Liver (tissue), 9 donors: ENCODE results near the gene ARRDC1. TPM values are rescaled to one million over a fixed set of nuclear protein-coding genes. Genes with fewer than 3 reads are reported as not detected.

Experiments used
- DNase-seq: peaks from one replicate; pipeline ENCODE4 v3.0.0-alpha.2; 2017; ENCODE audit warnings: low spot score
- H3K27ac ChIP-seq, 2 donors: one replicate each; pipeline ENCODE4 v1.7.0; 2013; ENCODE audit warnings: inconsistent platforms in 2 of 2, low read length in 2 of 2, control low read depth in 1 of 2, low read depth in 1 of 2, mild to moderate bottlenecking in 1 of 2
- H3K27me3 ChIP-seq, 4 donors: one replicate each; pipeline versions ENCODE4 v1.6.1 to v1.7.0; 2013; ENCODE audit warnings: low read length in 3 of 4, inconsistent platforms in 1 of 4, mild to moderate bottlenecking in 1 of 4, moderate library complexity in 1 of 4; ENCODE audit not compliant: control insufficient read depth in 4 of 4, insufficient read depth in 4 of 4
- H3K36me3 ChIP-seq, 4 donors: one replicate each; pipeline versions ENCODE4 v1.6.1 to v1.7.0; 2013; ENCODE audit warnings: low read length in 3 of 4, mild to moderate bottlenecking in 3 of 4, low read depth in 1 of 4, moderate library complexity in 1 of 4; ENCODE audit not compliant: control insufficient read depth in 4 of 4, insufficient read depth in 3 of 4
- H3K4me1 ChIP-seq, 4 donors: one replicate each; pipeline versions ENCODE4 v1.6.1 to v1.7.0; 2013; ENCODE audit warnings: low read length in 3 of 4, mild to moderate bottlenecking in 3 of 4, moderate library complexity in 1 of 4; ENCODE audit not compliant: control insufficient read depth in 4 of 4, insufficient read depth in 4 of 4
- H3K4me3 ChIP-seq, 3 donors: one replicate each; pipeline versions ENCODE4 v1.6.1 to v1.7.0; 2013; ENCODE audit warnings: low read length in 3 of 3, control low read depth in 1 of 3, low read depth in 1 of 3, mild to moderate bottlenecking in 1 of 3
- H3K9ac ChIP-seq, 2 donors: one replicate each; pipeline ENCODE4 v1.7.0; 2013; ENCODE audit warnings: low read length in 2 of 2, mild to moderate bottlenecking in 2 of 2, moderate library complexity in 2 of 2, control low read depth in 1 of 2, low read depth in 1 of 2
- H3K9me3 ChIP-seq, 4 donors: one replicate each; pipeline versions ENCODE4 v1.6.1 to v1.7.0; 2013; ENCODE audit warnings: low read length in 3 of 4; ENCODE audit not compliant: control insufficient read depth in 4 of 4
- EGR1 ChIP-seq, 2 donors: IDR thresholded peaks; 2 replicates each; pipeline ENCODE4 v1.6.1; 2016 to 2018; ENCODE audit warnings: antibody characterized with exemption in 2 of 2, low read depth in 2 of 2
- FOXA1 ChIP-seq: IDR thresholded peaks from 2 replicates; pipeline ENCODE4 v1.6.1; 2016; ENCODE audit warnings: antibody characterized with exemption
- FOXA2 ChIP-seq: IDR thresholded peaks from 2 replicates; pipeline ENCODE4 v1.6.1; 2016; ENCODE audit warnings: antibody characterized with exemption
- GABPA ChIP-seq, 2 donors: IDR thresholded peaks in 1 of 2; conservative IDR thresholded peaks in 1 of 2; 2 replicates each; pipeline ENCODE4 v1.6.1; 2016; ENCODE audit warnings: antibody characterized with exemption in 2 of 2, mild to moderate bottlenecking in 1 of 2, moderate library complexity in 1 of 2
- HNF4G ChIP-seq: IDR thresholded peaks from 2 replicates; pipeline ENCODE4 v1.6.1; 2016; ENCODE audit warnings: antibody characterized with exemption
- JUND ChIP-seq, 2 donors: IDR thresholded peaks; 2 replicates each; pipeline ENCODE4 v1.6.1; 2016; ENCODE audit warnings: antibody characterized with exemption in 2 of 2
- NR2F2 ChIP-seq: IDR thresholded peaks from 2 replicates; pipeline ENCODE4 v1.6.1; 2016; ENCODE audit warnings: antibody characterized with exemption
- RAD21 ChIP-seq, 2 donors: IDR thresholded peaks; 2 replicates each; pipeline ENCODE4 v1.6.1; 2016; ENCODE audit warnings: antibody characterized with exemption in 2 of 2, mild to moderate bottlenecking in 2 of 2
- RXRA ChIP-seq, 2 donors: IDR thresholded peaks; 2 replicates each; pipeline ENCODE4 v1.6.1; 2017 to 2018; ENCODE audit warnings: antibody characterized with exemption in 2 of 2, mild to moderate bottlenecking in 1 of 2
- SP1 ChIP-seq: IDR thresholded peaks from 2 replicates; pipeline ENCODE4 v1.6.1; 2018; ENCODE audit warnings: antibody characterized with exemption, mild to moderate bottlenecking
- TAF1 ChIP-seq: conservative IDR thresholded peaks from 2 replicates; pipeline ENCODE4 v1.6.1; 2016; ENCODE audit warnings: antibody characterized with exemption, mild to moderate bottlenecking
- YY1 ChIP-seq: IDR thresholded peaks from 2 replicates; pipeline ENCODE4 v1.6.1; 2016; ENCODE audit warnings: antibody characterized with exemption, mild to moderate bottlenecking
- WGBS: extraction: QIAGEN DNeasy Blood & Tissue Kit; methylation state at CpG from one replicate; pipeline ENCODE4 v1.1.7; 2013; 5-methylcytosine and 5-hydroxymethylcytosine counted together
- polyA plus RNA-seq, 2 donors: library from polyadenylated mRNA; stranded (reverse) in 1 of 2; unstranded in 1 of 2; fragments of 200-250 nt in 1 of 2; fragments of >200 nt in 1 of 2; fragmentation: Nextera tagmentation in 1 of 2; extraction: Ambion mirVana in 1 of 2; gene quantifications; one replicate each; pipeline versions ENCODE4 v1.2.1 to v1.2.3, GENCODE V29; 2013 to 2015
- total RNA-seq, 2 donors: library from RNA; depleted of rRNA; stranded (reverse); fragments of >200 nt; gene quantifications; one replicate each; pipeline ENCODE4 v1.2.3, GENCODE V29; 2014
- TF ChIP-seq, protein P1 (sequence below): IDR thresholded peaks from 2 replicates; pipeline ENCODE4 v1.6.1; 2016; ENCODE audit warnings: antibody characterized with exemption
- TF ChIP-seq, protein P2 (sequence below): IDR thresholded peaks from 2 replicates; pipeline ENCODE4 v1.6.1; 2016; ENCODE audit warnings: antibody characterized with exemption
- TF ChIP-seq, protein P3 (sequence below): IDR thresholded peaks from 2 replicates; pipeline ENCODE4 v1.6.1; 2016; ENCODE audit warnings: antibody characterized with exemption
- donor health status: healthy.
- donor health status: healthy.
- donor health status: healthy.
- donor health status: healthy.
- donor health status: healthy.

ARRDC1 gene
- total and polyA plus RNA-seq, 4 donors = 9.8 to 31.6 (median 23.4) TPM

DNA sequence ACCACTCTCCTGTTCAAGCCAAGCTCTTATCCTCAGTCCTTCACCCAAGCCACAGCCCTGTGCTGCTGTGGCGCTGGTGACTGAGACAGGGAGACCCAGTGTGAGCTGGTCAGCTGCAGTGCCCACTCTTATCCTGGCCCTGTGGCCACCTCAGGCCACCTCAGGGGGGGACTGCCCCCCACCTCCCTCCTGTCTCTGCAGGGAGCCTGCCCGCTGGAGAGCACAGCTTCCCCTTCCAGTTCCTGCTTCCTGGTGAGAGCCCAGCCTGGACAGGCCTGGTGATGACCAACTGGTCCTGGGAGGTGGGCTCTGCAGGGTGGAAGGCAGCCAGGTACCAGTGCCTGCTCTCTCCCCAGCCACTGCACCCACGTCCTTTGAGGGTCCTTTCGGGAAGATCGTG, 7.8 kb downstream of the ARRDC1 start:
- Histone ChIP-seq H3K4me3 (no peak overlapping the region), H3K9ac (no peak overlapping the region), H3K9me3 (no peaks in the 10 kb centered on the region), H3K27me3 (no peaks in the 10 kb centered on the region), H3K27ac (no peak overlapping the region), H3K4me1 (peaks cover 13 to 52% (median 32%) of the 10 kb centered on the region in 4 donors), H3K36me3 (peaks cover 0 to 14% (median 11%) of the 10 kb centered on the region in 4 donors)
- 93% methylated on average over 5 of the region's 5 CpGs for WGBS
- no peak for DNase-seq
- TF ChIP-seq HNF4G (no peak), FOXA1 (no peak)
- TF ChIP-seq, protein P1, sequence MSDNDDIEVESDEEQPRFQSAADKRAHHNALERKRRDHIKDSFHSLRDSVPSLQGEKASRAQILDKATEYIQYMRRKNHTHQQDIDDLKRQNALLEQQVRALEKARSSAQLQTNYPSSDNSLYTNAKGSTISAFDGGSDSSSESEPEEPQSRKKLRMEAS = no peak

DNA sequence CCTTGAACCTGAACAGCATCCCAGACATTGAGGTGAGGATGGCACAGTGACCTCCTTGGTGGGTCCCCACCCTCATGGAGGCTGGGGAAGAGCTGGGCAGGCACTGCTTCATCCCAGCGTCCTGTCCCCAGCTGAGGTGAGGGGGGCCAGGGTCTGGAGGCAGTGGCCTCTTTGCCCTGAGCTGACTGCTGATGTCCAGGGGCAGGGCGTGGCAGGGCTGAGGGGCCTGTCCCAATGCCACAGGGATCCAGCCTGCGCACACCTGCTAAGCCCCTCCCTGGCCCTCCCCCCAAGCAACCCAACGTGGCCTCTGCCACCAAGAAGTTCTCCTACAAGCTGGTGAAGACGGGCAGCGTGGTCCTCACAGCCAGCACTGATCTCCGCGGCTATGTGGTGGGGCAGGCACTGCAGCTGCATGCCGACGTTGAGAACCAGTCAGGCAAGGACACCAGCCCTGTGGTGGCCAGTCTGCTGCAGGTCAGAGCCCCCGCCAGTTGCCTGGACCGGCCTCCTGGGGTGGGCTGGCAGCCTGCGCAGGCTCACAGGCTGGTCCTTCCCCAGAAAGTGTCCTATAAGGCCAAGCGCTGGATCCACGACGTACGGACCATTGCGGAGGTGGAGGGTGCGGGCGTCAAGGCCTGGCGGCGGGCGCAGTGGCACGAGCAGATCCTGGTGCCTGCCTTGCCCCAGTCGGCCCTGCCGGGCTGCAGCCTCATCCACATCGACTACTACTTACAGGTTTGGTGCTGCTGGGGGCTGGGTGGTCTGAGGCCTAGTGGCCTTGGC, 8.4 kb downstream of the ARRDC1 start:
- no peak overlapping the region for H3K27ac ChIP-seq
- peaks cover 0 to 14% (median 11%) of the 10 kb centered on the region in 4 donors for H3K36me3 ChIP-seq
- H3K4me3 ChIP-seq = no peak overlapping the region
- no peak for TF ChIP-seq YY1
- TF ChIP-seq SP1 = no peak
- TF ChIP-seq, protein P2, sequence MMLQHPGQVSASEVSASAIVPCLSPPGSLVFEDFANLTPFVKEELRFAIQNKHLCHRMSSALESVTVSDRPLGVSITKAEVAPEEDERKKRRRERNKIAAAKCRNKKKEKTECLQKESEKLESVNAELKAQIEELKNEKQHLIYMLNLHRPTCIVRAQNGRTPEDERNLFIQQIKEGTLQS = no peak
- TF ChIP-seq TAF1 = no peak
- no peak for TF ChIP-seq RXRA (IDR thresholded peaks at IDR 0.05)
- TF ChIP-seq, protein P3, sequence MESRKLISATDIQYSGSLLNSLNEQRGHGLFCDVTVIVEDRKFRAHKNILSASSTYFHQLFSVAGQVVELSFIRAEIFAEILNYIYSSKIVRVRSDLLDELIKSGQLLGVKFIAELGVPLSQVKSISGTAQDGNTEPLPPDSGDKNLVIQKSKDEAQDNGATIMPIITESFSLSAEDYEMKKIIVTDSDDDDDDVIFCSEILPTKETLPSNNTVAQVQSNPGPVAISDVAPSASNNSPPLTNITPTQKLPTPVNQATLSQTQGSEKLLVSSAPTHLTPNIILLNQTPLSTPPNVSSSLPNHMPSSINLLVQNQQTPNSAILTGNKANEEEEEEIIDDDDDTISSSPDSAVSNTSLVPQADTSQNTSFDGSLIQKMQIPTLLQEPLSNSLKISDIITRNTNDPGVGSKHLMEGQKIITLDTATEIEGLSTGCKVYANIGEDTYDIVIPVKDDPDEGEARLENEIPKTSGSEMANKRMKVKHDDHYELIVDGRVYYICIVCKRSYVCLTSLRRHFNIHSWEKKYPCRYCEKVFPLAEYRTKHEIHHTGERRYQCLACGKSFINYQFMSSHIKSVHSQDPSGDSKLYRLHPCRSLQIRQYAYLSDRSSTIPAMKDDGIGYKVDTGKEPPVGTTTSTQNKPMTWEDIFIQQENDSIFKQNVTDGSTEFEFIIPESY = no peak
- TF ChIP-seq GABPA (IDR thresholded peaks at IDR 0.05 in 1 of 2, conservative IDR thresholded peaks at IDR 0.05 in 1 of 2) = no peak
- TF ChIP-seq EGR1 (IDR thresholded peaks at IDR 0.05; ENCODE audit: low read depth in 2 of 2) = no peak
- TF ChIP-seq RAD21 (IDR thresholded peaks at IDR 0.05) = no peak
- TF ChIP-seq FOXA2 = no peak
- TF ChIP-seq, protein P1 = no peak
- no peak for TF ChIP-seq JUND (IDR thresholded peaks at IDR 0.05)
- no peak for TF ChIP-seq NR2F2
- no peak for DNase-seq
- H3K27me3 ChIP-seq = no peaks in the 10 kb centered on the region
- WGBS = 95% methylated on average over 27 of the region's 27 CpGs
- peaks cover 12 to 46% (median 25%) of the 10 kb centered on the region in 4 donors for H3K4me1 ChIP-seq
- H3K9ac ChIP-seq = no peak overlapping the region
- no peaks in the 10 kb centered on the region for H3K9me3 ChIP-seq
